Right ventricle myocardium superior (tissue), 1 donor: ENCODE measurements around the gene SERTAD4. TPM values are rescaled to one million over a fixed set of nuclear protein-coding genes. Genes with fewer than 3 reads are reported as not detected.
"Not testable (repeated sequence)": the region's sequence is repeated elsewhere in the genome, so short reads cannot be mapped to it uniquely, and the experiment has no call there.

Experiments
- ATAC-seq: fragments of 200-7000 bp; cut with Tn5 transposase; one replicate; pipeline ENCODE4 v1.9.1; 2020; ENCODE audit warnings: mild to moderate bottlenecking; ENCODE audit not compliant: poor library complexity
- DNase-seq: peaks from one replicate; pipeline ENCODE4 v3.0.0-alpha.2; 2020
- intact Hi-C: fragments of 100-400 bp; cut with DNase I; formaldehyde crosslinking; loops from one replicate; pipeline ENCODE4 v1.11.2; 2022
- long read RNA-seq: library from polyadenylated mRNA; unstranded; transcript quantifications from one replicate; pipeline ENCODE4 v2.0.0, GENCODE V29; 2021
- total RNA-seq: library from RNA; stranded (reverse); fragmentation: NEBNext Ultra II Directional; extraction: Animal tissue kit (Norgen Biotek cat#: 25700); gene quantifications from one replicate; pipeline ENCODE4 v1.2.1, GENCODE V29; 2021
- donor health status: DM: no; HTN: yes; CAD: no; lungs with severe emphysema.

SERTAD4 gene
- 4.7 TPM for total RNA-seq
- long read RNA-seq, full-length matches to known transcripts: 11 of 12 reads
- long read RNA-seq, partial matches to known transcripts: 0 of 12 reads
- long read RNA-seq, other reads (novel, unspliced or antisense): 1 of 12 reads

- DNase-seq (peak; percentile 61), ATAC-seq (peak; percentile 11)
- intact Hi-C loops: no loop called here
Measured at GRCh38 chr1:210232511-210233215, at the start of gene SERTAD4. Gene SERTAD4, plus strand, starts transcription at chr1:210232796. Its CDS starts 5,165 bp downstream, at chr1:210237961.

- no peak for ATAC-seq
- DNase-seq: no peak
- intact Hi-C loops: no loop called here
Measured at GRCh38 chr1:210185063-210185462, 47.5 kb upstream of the SERTAD4 start.

- DNase-seq, intact Hi-C loops, ATAC-seq: not testable (repeated sequence)
Measured at GRCh38 chr1:210187849-210188606, 44.6 kb upstream of the SERTAD4 start.

GRCh38 chr1:210189426-210189825 lies 43.2 kb upstream of the SERTAD4 start:
- DNase-seq: no peak
- ATAC-seq: no peak
- intact Hi-C loops: no loop called here

DNA sequence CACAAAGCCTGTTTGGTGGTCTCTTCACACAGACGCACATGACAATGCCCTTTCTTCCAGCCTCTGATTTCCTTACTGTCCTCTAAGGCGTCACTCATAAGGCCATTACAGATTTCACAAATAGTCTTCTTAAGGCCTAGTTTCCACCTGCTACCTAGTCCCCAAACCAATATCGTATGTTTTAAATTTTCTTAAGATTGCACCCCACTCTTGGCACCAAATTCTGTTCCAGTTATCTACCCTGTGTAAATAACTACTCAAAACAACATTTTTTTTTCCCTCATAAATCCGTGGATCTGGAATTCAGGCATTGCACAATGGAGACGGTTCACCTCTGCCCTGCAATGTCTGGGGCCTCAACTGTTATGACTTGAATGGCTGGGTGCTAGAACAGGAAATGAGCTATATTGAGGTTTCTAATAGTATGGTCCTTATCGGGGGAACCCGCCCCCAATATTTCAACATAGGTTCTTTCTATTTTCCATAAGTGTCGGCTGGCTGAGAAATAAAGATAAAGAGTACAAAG lies 36.9 kb upstream of the SERTAD4 start:
- intact Hi-C loops: no loop called here
- ATAC-seq (no peak), DNase-seq (no peak)

GRCh38 chr1:210196266-210196665 lies 36.3 kb upstream of the SERTAD4 start:
- intact Hi-C loops, ATAC-seq: not testable (repeated sequence)

GRCh38 chr1:210198840-210199239 lies 33.8 kb upstream of the SERTAD4 start:
- DNase-seq: no peak
- intact Hi-C loops: no loop called here
- no peak for ATAC-seq

More at GRCh38 chr1:210196266-210196665, 36.3 kb upstream of the SERTAD4 start:
- DNase-seq: not testable (repeated sequence)

GRCh38 chr1:210200124-210200736 lies 32.4 kb upstream of the SERTAD4 start:
- intact Hi-C loops: no loop called here
- DNase-seq (no peak), ATAC-seq (no peak)

GRCh38 chr1:210201681-210202080 lies 30.9 kb upstream of the SERTAD4 start:
- intact Hi-C loops: no loop called here
- no peak for DNase-seq
- no peak for ATAC-seq

GRCh38 chr1:210207597-210208450 lies 24.8 kb upstream of the SERTAD4 start:
- no peak for ATAC-seq
- intact Hi-C loops: no loop called here

GRCh38 chr1:210213335-210213734 lies 19.3 kb upstream of the SERTAD4 start:
- DNase-seq: no peak
- intact Hi-C loops: no loop called here
- ATAC-seq: no peak

More at GRCh38 chr1:210207597-210208450, 24.8 kb upstream of the SERTAD4 start:
- no peak for DNase-seq

- ATAC-seq: no peak
- intact Hi-C loops: no loop called here
Measured at GRCh38 chr1:210214573-210215409, 17.8 kb upstream of the SERTAD4 start.

DNA sequence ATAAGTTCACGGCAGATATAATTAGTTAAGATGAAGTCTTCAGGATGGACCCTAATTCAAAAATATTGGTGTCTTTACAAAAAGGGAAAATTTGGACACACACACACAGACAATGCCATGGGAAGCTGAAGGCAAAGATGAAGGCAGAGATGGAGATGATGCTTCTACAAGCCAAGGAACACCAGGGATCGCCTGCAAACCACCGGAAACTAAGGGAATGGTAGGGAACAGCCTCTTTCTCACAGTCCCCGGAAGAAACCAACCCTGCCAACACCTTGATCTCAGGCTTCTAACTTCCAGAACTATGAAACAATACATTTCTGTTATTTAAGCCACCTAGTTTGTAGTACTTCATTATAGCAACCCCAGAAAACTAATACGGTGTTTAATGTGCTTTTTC lies 15.1 kb upstream of the SERTAD4 start:
- no peak for DNase-seq
- intact Hi-C loops: no loop called here

More at GRCh38 chr1:210214573-210215409, 17.8 kb upstream of the SERTAD4 start:
- DNase-seq: no peak

DNA sequence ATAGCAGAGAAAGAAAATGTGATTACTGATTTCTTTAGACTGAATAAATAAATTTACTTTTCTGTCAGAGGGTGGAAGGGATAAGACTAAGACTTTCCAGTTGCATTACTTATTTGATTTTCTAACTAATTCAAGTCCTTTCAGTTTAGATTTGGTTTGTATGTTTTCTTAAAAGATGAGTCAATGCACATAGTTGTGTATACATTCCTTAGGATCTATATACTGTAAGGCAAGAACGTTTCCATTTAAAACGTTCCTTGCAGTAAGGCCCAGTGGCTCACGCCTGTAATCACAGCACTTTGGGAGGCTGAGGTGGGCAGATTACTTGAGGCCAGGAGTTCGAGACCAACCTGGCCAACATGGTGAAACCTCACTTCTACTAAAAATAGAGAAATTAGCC lies 14.5 kb upstream of the SERTAD4 start:
- no peak for DNase-seq
- no peak for ATAC-seq

More for the DNA sequence above, 15.1 kb upstream of the SERTAD4 start:
- ATAC-seq: no peak

DNA sequence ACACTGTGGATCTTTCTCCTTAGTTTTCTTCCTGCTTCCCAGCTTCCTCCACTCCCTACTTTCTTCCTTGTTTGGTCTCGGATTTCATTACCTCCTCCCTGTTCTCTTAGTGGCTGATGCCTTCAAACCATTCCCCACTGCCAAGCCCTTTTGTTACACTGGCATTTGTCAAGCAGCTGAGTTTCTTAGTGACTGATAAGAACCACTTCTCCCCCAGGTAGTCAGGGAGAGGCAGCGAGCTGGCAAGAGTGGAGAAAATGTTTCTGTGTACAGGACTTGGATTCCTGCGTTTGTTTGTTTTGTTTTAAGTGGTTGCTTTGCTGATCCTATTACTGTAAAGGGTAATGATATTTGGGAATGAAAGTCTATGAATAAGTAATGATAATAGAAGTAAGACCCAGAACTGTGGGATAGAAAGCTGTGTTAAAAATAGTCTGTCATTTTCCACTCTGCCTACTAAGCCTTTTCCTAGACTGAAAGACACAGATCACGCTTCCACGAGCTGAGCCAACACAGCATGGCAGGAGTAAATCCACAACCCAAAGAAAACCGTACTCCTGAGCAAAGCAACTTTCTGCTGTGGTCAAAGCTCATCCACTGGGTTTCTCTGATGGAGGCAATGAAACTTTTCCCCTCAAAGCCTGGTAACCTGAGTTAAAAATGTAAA lies 10.1 kb upstream of the SERTAD4 start:
- intact Hi-C loops: no loop called here
- DNase-seq: no peak
- peak; percentile 68 for ATAC-seq

More for the DNA sequence above, 14.5 kb upstream of the SERTAD4 start:
- intact Hi-C loops: no loop called here

- intact Hi-C loops: no loop called here
- ATAC-seq (peak; percentile 51), DNase-seq (no peak)
Measured at GRCh38 chr1:210223226-210223904, 9.2 kb upstream of the SERTAD4 start.
